HG02678 (cell line): ENCODE data around the gene GOLGA8K.
"Not testable (repeated sequence)": the region's sequence is repeated elsewhere in the genome, so short reads cannot be mapped to it uniquely, and the experiment has no call there.

Source experiments
- ATAC-seq: cut with Tn5 transposase; IDR thresholded peaks from one replicate; pipeline ENCODE4 v1.9.1; 2021; ENCODE audit warnings: mild to moderate bottlenecking, moderate library complexity; ENCODE audit not compliant: unreplicated experiment

GOLGA8K gene, protein sequence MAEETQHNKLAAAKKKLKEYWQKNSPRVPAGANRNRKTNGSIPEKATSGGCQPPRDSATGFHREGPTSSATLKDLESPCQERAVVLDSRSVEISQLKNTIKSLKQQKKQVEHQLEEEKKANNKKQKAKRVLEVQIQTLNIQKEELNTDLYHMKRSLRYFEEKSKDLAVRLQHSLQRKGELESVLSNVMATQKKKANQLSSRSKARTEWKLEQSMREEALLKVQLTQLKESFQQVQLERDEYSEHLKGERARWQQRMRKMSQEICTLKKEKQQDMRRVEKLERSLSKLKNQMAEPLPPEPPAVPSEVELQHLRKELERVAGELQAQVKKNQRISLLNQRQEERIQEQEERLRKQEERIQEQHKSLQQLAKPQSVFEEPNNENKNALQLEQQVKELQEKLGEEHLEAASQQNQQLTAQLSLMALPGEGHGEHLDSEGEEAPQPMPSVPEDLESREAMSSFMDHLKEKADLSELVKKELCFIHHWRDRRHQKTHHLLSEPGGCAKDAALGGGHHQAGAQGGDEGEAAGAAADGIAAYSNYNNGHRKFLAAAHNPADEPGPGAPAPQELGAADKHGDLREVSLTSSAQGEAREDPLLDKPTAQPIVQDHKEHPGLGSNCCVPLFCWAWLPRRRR

DNA sequence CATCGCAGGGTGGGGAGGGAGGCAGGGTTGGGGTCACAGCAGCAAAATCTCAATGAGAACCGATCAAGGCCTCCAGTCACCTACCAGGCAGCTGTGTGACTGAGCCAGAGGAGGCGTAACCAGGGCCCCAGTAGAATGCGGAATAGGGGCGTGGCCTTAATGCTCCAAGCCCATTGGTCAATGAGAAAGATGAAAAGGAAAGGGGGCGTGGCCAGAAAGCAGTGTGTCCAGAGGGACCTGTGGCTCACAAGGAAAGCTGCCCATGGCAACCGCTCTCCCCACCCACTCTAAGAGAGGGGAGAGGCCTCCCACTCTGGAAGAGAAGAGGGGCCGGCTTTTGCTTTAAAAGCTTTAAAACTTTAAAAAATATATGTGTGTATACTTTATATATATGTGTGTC is at the start of gene GOLGA8K:
TSS of gene GOLGA8K (minus strand) at position 101 of the 400 bp plus-strand sequence. CDS start at position 3, 98 bp downstream.
- not testable (repeated sequence) for ATAC-seq

DNA sequence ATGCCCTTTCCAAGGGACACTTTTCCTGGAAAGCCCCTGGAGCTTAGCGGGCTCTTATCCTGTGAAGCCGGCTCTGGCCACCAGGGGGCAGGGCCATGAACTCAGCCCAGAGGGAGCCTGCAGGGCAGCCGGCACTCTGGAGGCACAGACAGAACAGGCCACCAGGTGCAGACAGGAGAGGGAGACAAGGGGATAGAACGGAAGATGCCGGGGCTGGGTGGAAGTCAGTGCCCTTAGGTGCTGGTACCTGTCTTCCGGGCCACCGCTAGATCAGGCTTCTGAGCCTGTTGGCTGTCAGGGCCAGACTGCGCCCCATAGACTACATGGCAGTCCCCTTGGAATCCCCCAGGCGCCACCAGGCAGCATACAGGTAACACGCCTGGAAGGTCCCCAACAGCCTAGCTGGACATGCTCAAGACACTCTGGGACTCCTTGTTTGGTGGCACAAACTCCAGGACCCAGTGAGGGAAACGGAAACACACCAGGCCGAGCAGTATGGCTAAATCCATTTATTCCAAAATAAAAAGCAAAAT is 37.4 kb upstream of the GOLGA8K start:
- ATAC-seq = not testable (repeated sequence)

DNA sequence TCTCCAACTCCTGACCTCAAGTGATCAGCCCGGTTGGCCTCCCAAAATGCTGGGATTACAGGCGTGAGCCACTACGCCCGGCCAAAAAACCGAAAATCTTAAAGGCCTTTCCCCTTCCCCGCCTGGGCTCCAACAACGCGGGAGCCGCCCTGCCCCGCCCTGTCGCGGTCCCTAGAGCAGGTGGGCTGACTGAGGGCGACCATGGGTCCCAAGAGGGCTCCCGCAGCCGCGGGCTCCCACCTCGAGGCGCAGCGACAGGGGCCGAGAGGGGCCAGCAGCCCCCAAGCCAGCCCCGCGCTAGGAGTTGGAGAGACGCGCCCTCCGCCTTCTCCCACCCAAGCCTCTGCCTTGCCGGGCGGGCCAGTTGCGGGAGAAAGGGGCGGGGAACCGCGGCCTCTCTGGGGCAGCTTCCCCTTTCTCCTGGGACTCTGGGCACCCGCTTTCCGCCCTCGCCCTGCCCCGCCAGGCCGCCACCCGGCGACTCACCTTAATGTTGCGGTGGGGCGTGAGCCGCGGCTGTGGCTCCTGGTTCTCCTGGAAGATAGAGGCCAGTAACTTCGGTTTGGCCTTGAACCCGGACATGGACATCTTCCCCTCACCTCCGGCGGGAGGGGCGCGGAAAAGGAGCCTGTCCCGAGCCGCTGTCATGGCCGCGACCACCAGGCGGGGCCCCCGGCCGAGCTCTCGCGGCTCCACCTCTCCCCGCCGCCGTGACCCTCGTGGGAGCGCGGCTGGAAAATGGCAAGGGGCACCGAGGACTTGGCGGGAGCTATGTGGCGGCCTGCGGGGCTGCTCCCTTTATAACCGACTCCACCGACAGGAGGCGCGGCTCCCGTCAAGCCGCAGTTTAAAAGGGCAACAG is 31.2 kb upstream of the GOLGA8K start:
- ATAC-seq = not testable (repeated sequence)

DNA sequence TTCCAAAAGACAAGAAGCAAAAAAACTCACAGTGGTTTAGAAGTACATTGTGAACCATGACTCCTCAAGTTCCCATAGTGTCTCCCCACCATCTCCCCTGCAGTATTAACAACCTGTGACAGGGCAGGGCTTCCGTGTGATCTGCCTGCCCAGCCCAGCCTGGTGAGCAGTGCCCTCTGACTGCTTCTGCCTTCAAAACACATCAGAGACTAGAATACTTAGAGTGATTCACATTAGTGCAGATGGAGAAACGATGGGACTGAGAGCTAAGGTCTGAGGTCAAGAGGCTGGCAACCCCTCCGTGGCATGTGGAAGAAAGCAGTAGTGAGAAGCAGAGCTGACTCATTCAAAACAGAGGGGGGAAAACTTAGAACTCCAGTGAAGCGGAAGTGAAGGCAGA is 24.5 kb upstream of the GOLGA8K start:
- not testable (repeated sequence) for ATAC-seq

DNA sequence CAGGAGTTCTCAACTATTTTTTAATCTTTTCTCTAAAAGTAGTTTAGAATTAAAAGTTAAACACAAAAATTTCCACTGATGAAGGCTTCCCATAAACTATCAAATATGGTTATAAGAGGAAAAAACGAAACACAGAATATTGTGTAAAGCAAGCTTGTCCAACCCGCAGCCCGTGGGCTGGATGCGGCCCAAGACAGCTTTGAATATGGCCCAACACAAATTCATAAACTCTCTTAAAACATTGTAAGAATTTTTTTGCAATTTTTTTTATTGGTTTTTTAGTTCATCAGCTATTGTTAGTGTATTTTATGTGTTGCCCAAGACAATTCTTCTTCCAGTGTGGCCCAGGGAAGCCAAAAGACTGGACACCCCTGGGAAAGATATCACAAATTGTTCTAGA is 23.4 kb upstream of the GOLGA8K start:
- ATAC-seq = not testable (repeated sequence)

DNA sequence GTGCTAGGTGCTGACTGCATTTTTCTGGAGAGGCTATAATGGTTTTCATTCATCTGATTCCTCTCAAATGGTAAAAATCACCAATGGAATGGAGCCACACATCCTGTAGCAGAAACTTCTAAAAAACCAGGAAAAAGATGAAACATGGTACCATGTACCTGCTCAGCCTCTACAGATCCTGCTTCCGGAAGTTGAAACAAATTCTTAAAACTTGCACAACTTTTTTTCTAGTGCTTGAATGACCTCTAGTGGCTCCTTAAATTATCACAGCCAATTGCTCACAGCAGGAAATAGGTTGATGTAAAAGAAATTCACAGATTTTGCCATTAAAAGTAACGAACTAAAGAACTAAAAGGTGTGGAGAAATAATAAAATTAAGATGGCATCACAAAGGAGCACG is 4.8 kb upstream of the GOLGA8K start:
- not testable (repeated sequence) for ATAC-seq

DNA sequence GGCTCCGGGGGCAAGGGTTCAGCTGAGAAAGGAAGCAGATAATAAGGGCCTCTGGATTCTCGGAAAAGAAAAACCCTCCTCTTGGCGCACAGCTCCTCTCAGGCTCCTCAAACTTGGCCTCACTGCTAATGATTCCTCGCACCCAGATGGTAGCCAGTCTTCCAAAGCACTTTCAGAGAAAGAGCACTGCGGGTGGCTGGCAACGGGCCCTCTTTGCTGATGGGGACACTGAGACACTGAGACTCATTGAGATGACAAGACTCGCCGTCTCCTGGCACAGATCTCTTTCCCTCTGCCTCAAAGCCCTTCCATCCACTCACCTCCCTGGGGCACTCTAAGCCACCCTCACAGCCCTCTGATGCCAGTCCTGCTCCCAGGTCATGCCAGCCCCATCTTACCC is 6.6 kb downstream of the GOLGA8K start:
- ATAC-seq = not testable (repeated sequence)

DNA sequence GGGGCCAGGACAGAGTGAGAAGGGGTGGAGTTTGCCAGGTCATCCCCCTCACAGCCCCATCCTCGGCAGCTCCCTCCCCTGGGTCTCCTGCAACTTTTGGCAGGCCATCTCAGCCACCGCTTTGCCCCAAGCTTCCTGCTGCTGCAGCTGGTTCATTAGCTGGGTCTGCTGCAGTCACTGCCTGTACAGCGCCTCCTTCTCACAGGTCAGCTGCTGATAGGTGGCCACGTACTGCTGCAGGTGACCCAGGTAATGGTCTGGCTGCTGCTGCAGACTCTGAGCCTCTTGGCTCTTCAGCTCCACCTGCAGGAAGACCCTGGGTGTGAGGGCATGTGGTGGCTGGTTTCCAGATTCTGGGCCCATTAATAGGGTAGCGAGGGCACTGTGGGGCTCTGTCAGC is 8.3 kb downstream of the GOLGA8K start:
- ATAC-seq = not testable (repeated sequence)

DNA sequence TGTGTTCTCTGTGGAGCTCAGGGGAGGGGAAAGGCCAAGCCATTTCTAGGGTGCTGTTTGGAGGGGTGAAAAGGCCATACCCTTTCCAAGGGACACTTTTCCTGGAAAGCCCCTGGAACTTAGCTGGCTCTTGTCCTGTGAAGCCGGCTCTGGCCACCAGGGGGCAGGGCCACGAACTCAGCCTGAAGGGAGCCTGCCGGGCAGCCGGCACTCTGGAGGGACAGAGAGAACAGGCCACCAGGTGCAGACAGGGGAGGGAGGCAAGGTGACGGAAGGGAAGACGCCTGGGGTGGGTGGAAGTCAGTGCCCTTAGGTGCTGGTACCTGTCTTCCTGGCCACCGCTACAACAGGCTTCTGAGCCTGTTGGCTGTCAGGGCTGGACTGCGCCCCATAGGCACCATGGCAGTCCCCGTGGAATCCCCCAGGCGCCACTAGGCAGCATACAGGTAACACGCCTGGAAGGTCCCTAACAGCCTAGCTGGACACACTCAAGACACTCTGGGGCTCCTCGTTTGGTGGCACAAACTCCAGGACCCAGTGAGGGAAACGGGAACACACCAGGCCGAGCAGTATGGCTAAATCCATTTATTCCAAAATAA is 14.9 kb downstream of the GOLGA8K start:
- ATAC-seq = not testable (repeated sequence)

DNA sequence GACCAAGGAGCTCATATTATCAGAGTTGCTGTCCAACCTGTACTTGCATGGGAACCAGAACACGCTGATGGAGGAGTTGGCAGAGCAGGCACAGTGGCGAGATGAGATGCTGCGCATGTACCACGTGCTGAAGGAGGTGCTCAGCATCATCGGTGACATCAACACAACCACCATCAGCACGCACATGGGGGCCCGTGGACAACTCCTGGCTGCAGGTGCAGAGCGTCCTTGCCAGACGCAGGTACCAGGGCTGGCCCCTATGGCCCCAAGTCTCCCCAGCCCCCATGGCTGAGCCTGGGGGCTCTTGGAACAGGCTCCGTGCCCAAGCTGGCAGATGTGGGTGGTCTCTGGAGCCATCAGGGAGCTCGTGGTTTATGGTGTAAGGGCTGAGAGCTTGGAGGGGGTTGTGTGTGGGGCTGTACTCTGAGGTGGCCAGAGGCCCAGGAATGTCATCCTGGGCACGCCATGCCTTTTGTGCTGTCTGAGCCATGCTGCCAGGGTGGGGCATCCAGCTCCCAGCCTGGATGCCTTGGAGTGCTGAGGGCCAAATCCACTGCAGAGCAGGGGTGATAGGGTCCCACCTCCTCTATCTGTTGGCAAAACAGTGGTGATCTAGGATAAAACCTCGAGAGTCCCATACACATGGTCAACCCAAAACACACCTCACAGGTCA is 17.1 kb downstream of the GOLGA8K start:
- ATAC-seq = not testable (repeated sequence)

DNA sequence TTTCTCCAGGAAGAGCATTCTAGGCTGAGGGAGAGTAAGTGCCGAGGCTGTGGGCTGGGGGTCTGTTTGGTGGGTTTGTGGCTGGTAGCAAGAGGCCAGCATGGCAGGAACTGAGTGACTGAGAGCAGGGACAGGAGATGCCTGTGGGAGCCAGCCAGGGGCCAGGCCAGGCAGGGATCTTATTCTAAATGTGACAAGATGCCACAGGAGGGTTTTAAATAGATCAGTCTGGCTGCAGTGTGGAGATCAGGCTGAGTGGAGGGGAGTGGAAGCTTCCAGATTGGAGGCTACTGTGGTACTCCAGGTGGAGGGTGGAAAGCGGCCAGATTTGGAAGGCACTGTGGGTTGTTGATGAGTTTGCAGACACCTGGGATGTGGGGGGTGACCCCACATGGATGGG is 28.9 kb downstream of the GOLGA8K start:
- not testable (repeated sequence) for ATAC-seq

DNA sequence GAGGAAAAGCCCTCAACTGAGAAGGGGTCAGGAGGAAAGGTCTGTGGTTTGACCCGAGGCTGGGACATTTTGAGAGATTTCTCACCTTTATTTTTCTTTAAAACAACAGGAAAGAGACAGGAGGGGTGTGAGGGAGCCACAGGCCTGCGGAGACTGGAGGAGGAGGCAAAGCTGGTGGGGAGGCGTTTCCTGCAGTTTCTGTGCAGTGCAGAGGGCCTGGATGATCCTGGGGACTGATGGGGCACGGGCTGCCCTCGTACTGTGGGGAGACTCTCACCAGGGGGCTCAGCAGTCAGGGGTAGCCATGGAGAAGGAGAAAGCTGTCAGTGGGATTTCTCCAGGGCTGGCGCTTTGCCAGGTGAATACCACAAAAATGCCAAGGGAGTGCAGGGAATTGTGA is 29.4 kb downstream of the GOLGA8K start:
- not testable (repeated sequence) for ATAC-seq

DNA sequence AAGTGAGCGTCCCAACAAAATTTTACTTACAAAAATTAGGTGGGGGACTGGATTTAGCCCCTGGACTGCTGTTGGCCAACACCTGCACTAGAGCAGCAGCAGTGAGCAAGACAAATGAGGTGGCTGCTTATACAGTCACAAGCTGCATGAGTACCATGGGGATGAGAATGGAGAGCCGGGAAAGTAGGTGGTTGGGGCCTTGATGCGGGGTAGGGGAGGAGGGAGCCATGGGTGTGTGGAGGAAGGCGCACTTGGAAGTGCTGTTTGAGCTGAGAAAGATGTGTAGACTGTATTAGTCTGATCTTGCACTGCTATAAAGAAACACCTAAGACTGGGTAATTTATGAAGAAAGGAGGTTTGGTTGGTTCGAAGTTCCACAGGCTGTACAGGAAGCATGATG is 31.0 kb downstream of the GOLGA8K start:
- not testable (repeated sequence) for ATAC-seq

DNA sequence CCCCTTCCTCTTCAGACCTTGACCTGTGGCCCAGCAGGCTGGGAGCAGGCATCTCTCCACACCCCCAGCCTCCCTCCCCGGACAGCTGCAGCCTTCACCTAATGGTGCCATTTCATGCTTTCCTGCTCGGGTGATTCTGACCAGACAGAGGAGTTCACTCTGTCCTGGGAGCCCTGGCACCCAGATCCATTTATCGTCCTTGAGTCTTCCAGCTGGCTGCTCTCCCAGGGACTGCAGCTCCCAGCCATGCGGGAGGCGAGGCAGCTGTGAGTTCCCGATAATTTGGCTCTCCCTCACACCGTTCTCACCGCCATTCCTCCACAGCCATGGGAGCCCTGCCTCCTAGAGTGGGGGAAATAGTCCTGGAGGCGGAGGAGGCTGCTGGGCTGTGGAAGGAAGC is 32.6 kb downstream of the GOLGA8K start:
- not testable (repeated sequence) for ATAC-seq

DNA sequence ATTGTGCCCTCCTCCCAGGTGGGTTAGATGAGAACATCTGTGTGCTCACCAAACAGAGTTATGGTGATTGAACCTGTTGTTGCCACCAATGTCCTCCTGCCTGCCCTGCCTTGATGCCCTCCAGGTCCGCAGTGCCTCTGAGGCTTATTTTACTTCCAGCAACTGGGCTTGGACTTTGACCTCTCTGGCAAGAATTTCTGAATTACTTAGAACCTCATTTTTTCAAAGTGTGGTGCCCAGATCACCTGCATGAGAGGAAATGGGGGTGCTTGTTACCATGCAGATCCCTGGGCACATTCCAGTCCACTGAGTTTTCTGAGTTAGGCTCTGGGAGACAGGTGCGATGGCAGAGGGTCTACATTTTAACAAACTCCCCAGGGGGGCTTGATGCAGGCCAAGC is 33.0 kb downstream of the GOLGA8K start:
- not testable (repeated sequence) for ATAC-seq

DNA sequence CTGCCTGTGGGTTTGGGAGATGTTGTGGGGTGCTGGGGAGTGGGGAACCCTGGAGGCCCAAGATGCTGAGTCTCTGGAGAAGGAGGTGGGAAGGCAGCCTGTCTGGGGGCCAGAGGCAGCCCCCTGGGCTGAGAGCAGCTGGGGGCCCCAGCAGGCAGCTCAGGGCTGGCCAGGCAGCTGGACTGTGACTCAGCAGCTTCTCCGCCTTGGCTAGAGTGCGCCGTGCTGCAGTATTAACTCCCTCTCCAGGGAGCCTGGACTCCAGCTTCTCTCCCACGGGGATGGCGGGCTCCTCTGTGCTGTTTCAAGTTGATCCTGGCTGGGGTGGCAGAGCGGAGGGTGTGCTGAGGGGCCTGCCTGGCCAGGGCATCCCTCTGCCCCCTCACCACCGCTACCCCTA is 36.6 kb downstream of the GOLGA8K start:
- not testable (repeated sequence) for ATAC-seq

DNA sequence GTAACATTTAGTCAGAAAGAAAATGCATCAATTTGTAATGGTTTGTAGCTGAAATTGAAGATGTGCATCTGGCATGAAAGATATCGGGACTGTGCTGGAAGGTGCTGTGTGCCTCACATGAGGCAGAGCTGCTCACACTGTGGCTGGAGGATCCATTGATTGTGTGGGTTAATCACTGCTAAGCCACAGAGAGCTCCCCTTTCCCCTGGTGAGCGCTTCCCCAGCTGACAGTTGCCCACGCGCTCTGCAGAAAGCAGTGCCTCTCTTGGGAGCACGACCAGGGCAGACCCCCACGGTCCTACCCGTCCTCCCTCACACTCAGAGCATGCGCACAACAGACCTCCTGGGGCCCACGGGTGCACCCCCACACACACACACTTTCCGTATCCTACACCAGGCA is 37.1 kb downstream of the GOLGA8K start:
- not testable (repeated sequence) for ATAC-seq

DNA sequence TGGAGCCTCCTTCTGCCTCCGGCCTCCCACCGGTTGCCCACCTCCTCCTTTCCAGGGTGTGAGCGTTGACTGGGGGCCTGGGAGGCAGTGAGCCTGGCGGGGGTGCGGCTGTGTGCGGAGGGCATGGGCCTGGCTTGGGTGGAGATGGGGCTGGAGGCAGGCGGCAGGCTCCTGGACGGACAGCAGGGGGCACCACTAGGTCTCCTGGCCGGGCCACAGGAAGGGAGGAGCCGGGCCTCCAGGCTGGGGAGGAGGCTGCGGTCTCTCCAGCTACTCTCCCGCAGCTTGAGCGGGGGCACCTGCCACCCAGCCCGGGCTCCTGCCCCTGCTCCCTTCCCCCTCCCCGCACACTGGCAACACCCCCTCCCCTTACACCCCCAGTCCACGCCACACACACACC is 38.1 kb downstream of the GOLGA8K start:
- ATAC-seq = not testable (repeated sequence)

DNA sequence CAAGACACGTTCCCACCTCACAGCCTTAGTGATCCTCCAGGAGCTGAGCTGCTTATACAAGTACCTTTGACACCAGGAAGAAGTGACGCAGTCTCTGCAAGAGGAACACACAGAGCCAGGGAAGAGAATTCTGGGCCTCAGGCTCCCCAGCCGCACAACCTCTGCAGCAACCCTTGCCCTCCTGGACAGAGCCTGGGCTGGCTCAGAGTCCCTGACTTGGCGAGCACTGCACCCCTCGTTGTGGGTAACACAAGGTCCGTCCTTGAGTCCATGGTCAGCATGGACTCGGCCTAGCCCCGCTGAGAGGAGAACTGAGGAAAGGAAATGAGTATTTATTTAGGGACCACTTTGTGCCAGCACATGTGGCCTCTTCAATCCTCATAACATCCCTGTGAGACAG is 39.6 kb downstream of the GOLGA8K start:
- not testable (repeated sequence) for ATAC-seq

DNA sequence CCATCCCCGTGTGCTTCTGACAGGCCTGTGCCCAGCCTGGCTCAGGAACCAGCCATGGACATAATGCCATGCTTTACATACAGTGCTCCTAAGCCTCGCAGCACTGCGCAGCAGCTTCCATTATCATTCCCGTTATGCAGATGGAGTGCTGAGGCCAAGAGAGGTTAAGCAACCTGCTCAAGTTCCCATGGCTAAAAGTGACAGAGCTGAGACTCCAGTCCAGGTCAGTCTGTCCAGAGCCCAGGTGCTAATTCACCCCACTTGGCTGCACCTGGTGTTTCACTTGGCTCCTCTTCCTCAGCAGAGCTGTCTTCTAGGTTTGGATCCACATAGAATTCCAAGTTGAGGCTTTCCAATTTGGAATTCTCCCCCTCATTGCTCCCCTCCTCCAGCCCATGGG is 41.4 kb downstream of the GOLGA8K start:
- not testable (repeated sequence) for ATAC-seq
